AG10803 (cell line): Measurements from ENCODE around the gene APRT.

ENCODE experiments used
- DNase-seq: peaks from one replicate; pipeline ENCODE4 v3.0.0; 2010; ENCODE audit warnings: low read depth
- H3K4me3 ChIP-seq: 2 replicates; pipeline ENCODE4 v1.5.1; 2011; ENCODE audit warnings: mild to moderate bottlenecking, low read length, control low read depth
- CTCF ChIP-seq: conservative IDR thresholded peaks from 2 replicates; pipeline ENCODE4 v1.5.1; 2011; ENCODE audit warnings: mild to moderate bottlenecking, low read length, control low read depth, inconsistent platforms

APRT gene

GRCh38 chr16:88856122-88856827 lies 44.5 kb upstream of the APRT start:
- TF ChIP-seq CTCF, result no peak
- DNase-seq, result no peak
- peak overlapping the region; percentile 72 for H3K4me3 ChIP-seq

GRCh38 chr16:88855736-88856121 lies 44.0 kb upstream of the APRT start:
- TF ChIP-seq CTCF, result no peak
- H3K4me3 ChIP-seq, result peak overlapping the region; percentile 72

GRCh38 chr16:88855176-88855575 lies 43.4 kb upstream of the APRT start:
- DNase-seq, result no peak
- H3K4me3 ChIP-seq, result no peak overlapping the region
- no peak for TF ChIP-seq CTCF

More at GRCh38 chr16:88855736-88856121, 44.0 kb upstream of the APRT start:
- no peak for DNase-seq

- DNase-seq, result no peak
- no peak for TF ChIP-seq CTCF
- H3K4me3 ChIP-seq, result no peak overlapping the region
These were observed 42.8 kb upstream of the APRT start for GRCh38 chr16:88854306-88855111.

GRCh38 chr16:88853325-88853941 lies 41.7 kb upstream of the APRT start:
- H3K4me3 ChIP-seq, result no peak overlapping the region
- no peak for TF ChIP-seq CTCF
- no peak for DNase-seq

- no peak for TF ChIP-seq CTCF
- DNase-seq, result no peak
- H3K4me3 ChIP-seq, result no peak overlapping the region
These were observed 39.9 kb upstream of the APRT start for GRCh38 chr16:88851616-88852015.
